K562 (cell line): ENCODE data around the gene RBP3. TPM values are rescaled to one million over a fixed set of nuclear protein-coding genes. Genes with fewer than 3 reads are reported as not detected.

Source experiments
- ATAC-seq: fragments of 200-7000 bp; cut with Tn5 transposase; 3 replicates; pipeline ENCODE4 v1.9.1; 2020; ENCODE audit warnings: moderate library complexity
- BruUV-seq: library from RNA; stranded (reverse); fragments of 400-500 nt; replicated peaks from 2 replicates; lab custom pipeline; 2021; lab: Mats Ljungman, UMichigan
- CTCF ChIA-PET: fragments of 300-600 bp; formaldehyde crosslinking; extraction: SDS; loops from one replicate; lab custom pipeline; 2021; ENCODE audit warnings: low intra/inter-chr PET ratio; lab: Yijun Ruan, JAX
- POLR2A ChIA-PET: fragments of 300-600, 350-650 bp; sonication (Branson Sonifier 250); formaldehyde crosslinking; extraction: SDS; loops from one replicate; lab custom pipeline; 2021; ENCODE audit warnings: antibody characterized with exemption, inconsistent platforms; lab: Yijun Ruan, JAX
- DNase-seq, 4 experiments: peaks; one replicate each; pipeline versions ENCODE4 v3.0.0 to v3.0.0-alpha.2; 2011 to 2018; ENCODE audit warnings: low spot score in 3 of 4, mixed read lengths in 3 of 4; ENCODE audit errors: extremely low read depth in 1 of 4
- FAIRE-seq: peaks from 2 replicates; lab custom pipeline; 2011; peaks lifted over from hg19 to GRCh38; lab: Jason Lieb, UNC
- H2AFZ ChIP-seq: 2 replicates; pipeline ENCODE4 v1.6.0; 2011; ENCODE audit warnings: low read depth, low read length, control low read depth, inconsistent platforms
- H3K27ac ChIP-seq: fragments of 200-600 bp; 3 replicates; pipeline ENCODE4 v1.8.0; 2011; ENCODE audit warnings: low read depth, mild to moderate bottlenecking, control low read depth, inconsistent platforms, low read length, moderate library complexity, mixed read lengths; ENCODE audit errors: extremely low read depth
- H3K27me3 ChIP-seq, 2 experiments: fragments of 300-600 bp in 1 of 2; 2 replicates in 1 of 2; 3 replicates in 1 of 2; pipeline versions ENCODE4 v1.6.0 to v1.8.0; 2011; ENCODE audit warnings: inconsistent platforms in 2 of 2, low read length in 2 of 2, mild to moderate bottlenecking in 1 of 2, mixed read lengths in 1 of 2, moderate library complexity in 1 of 2; ENCODE audit not compliant: control insufficient read depth in 2 of 2, insufficient read depth in 2 of 2
- H3K36me3 ChIP-seq: fragments of 300-600 bp; 3 replicates; pipeline ENCODE4 v1.8.0; 2011; ENCODE audit warnings: mild to moderate bottlenecking, low read length, inconsistent platforms; ENCODE audit not compliant: control insufficient read depth, insufficient read depth
- H3K4me1 ChIP-seq, 2 experiments: fragments of 200-600 bp in 1 of 2; replicated peaks in 1 of 2; 2 replicates in 1 of 2; 3 replicates in 1 of 2; pipeline versions ENCODE4 v1.5.1 to v1.8.0; 2011; ENCODE audit warnings: inconsistent platforms in 2 of 2, low read length in 2 of 2, mild to moderate bottlenecking in 1 of 2, mixed read lengths in 1 of 2, moderate library complexity in 1 of 2; ENCODE audit not compliant: control insufficient read depth in 2 of 2, insufficient read depth in 2 of 2
- H3K4me2 ChIP-seq: 2 replicates; pipeline ENCODE4 v1.6.1; 2011; ENCODE audit warnings: low read length, control low read depth, inconsistent platforms, mixed read lengths; ENCODE audit not compliant: insufficient read depth
- H3K4me3 ChIP-seq: fragments of 200-600 bp; sonication (generic), shearing (Covaris generic); 2 replicates; pipeline ENCODE4 v1.5.1; 2016; ENCODE audit warnings: control low read depth, inconsistent platforms
- H3K79me2 ChIP-seq: fragments of 200-600 bp; 3 replicates; pipeline ENCODE4 v1.8.0; 2011; ENCODE audit warnings: low read length, inconsistent platforms; ENCODE audit not compliant: control insufficient read depth, insufficient read depth
- H3K9ac ChIP-seq, 2 experiments: 2 replicates each; pipeline versions ENCODE4 v1.6.0 to v1.6.1; 2011; ENCODE audit warnings: low read depth in 2 of 2, low read length in 2 of 2, control low read depth in 1 of 2, inconsistent platforms in 1 of 2, mild to moderate bottlenecking in 1 of 2, mixed read lengths in 1 of 2; ENCODE audit not compliant: insufficient read depth in 1 of 2
- H3K9me1 ChIP-seq: one replicate; pipeline ENCODE4 v1.6.0; 2011; ENCODE audit warnings: inconsistent platforms, mild to moderate bottlenecking, low read length, moderate library complexity; ENCODE audit not compliant: control insufficient read depth, insufficient read depth
- H3K9me3 ChIP-seq: replicated peaks from 2 replicates; pipeline ENCODE4 v1.5.1; 2011; ENCODE audit warnings: low read depth, low read length, inconsistent platforms; ENCODE audit not compliant: control insufficient read depth, insufficient read depth
- H4K20me1 ChIP-seq: replicated peaks from 2 replicates; pipeline ENCODE4 v1.6.1; 2011; ENCODE audit warnings: low read length, inconsistent platforms, mixed read lengths; ENCODE audit not compliant: control insufficient read depth, insufficient read depth
- CBFA2T2 ChIP-seq: fragments of 450-650 bp; conservative IDR thresholded peaks from 2 replicates; pipeline ENCODE4 v1.6.1; 2017; ENCODE audit warnings: mild to moderate bottlenecking
- CC2D1A ChIP-seq: fragments of 450-650 bp; IDR thresholded peaks from 2 replicates; pipeline ENCODE4 v1.6.1; 2017; ENCODE audit warnings: mild to moderate bottlenecking
- CREM ChIP-seq: IDR thresholded peaks from 2 replicates; pipeline ENCODE4 v1.6.1; 2014; ENCODE audit warnings: antibody characterized with exemption, low read depth
- HOMEZ ChIP-seq: fragments of 250-450 bp; sonication (Bioruptor Pico); IDR thresholded peaks from 2 replicates; pipeline ENCODE4 v1.4.0; 2020; ENCODE audit warnings: mild to moderate bottlenecking, moderate library complexity
- JUN ChIP-seq, 2 experiments: sonication (generic) in 1 of 2; formaldehyde crosslinking in 1 of 2; IDR thresholded peaks; 2 replicates each; pipeline versions ENCODE4 v1.6.1 to v1.8.0; 2012 to 2022; ENCODE audit warnings: borderline replicate concordance in 2 of 2, mild to moderate bottlenecking in 2 of 2, improper control_type of control experiment in 1 of 2, low read depth in 1 of 2, low read length in 1 of 2, missing genetic modification reagents in 1 of 2
- KLF16 ChIP-seq: IDR thresholded peaks from 2 replicates; pipeline ENCODE4 v1.6.1; 2016; ENCODE audit warnings: antibody characterized with exemption
- KLF6 ChIP-seq: fragments of 250-450 bp; sonication (Bioruptor Pico); IDR thresholded peaks from 2 replicates; pipeline ENCODE4 v1.4.0; 2020; ENCODE audit warnings: mild to moderate bottlenecking, moderate library complexity, borderline replicate concordance
- OTX1 ChIP-seq: fragments of 450-650 bp; formaldehyde crosslinking; IDR thresholded peaks from 2 replicates; pipeline ENCODE4 v1.4.0; 2022; ENCODE audit warnings: mild to moderate bottlenecking
- PTTG1 ChIP-seq: fragments of 450-650 bp; IDR thresholded peaks from 2 replicates; pipeline ENCODE4 v1.6.1; 2016; ENCODE audit warnings: low read depth, mild to moderate bottlenecking, missing genetic modification characterization, missing compliant biosample characterization
- RAD21 ChIP-seq, 2 experiments: fragments of 250-450 bp in 1 of 2; fragments of 450-650 bp in 1 of 2; sonication (Bioruptor Pico) in 1 of 2; formaldehyde crosslinking in 1 of 2; IDR thresholded peaks in 1 of 2; conservative IDR thresholded peaks in 1 of 2; 2 replicates each; pipeline versions ENCODE4 v1.4.0 to v1.8.0; 2020 to 2022; ENCODE audit warnings: mild to moderate bottlenecking in 2 of 2, moderate library complexity in 1 of 2
- SAFB ChIP-seq: fragments of 200-400 bp; formaldehyde crosslinking; IDR thresholded peaks from 2 replicates; pipeline ENCODE4 v1.6.1; 2017; ENCODE audit warnings: low read depth, low read length, borderline replicate concordance
- SUPT5H ChIP-seq: fragments of 450-650 bp; IDR thresholded peaks from 2 replicates; pipeline ENCODE4 v1.6.1; 2016
- WGBS: fragments of 100-300 bp; shearing (Covaris generic); methylation state at CpG from one replicate; pipeline ENCODE4 v1.1.6; 2016; ENCODE audit warnings: low coverage, mixed read lengths; ENCODE audit not compliant: insufficient coverage; ENCODE audit errors: missing lambda C conversion rate; 5-methylcytosine and 5-hydroxymethylcytosine counted together
- in situ Hi-C: fragments of 300-500 bp; cut with MboI; formaldehyde crosslinking; loops from 4 replicates; pipeline ENCODE4 v1.15.0; 2018; ENCODE audit warnings: inconsistent platforms, mixed read lengths
- intact Hi-C: fragments of 100-400 bp; cut with micrococcal nuclease; formaldehyde crosslinking; loops from 2 replicates; pipeline ENCODE4 v1.14.2; 2022
- polyA plus RNA-seq, 8 experiments: library from polyadenylated mRNA; depleted of rRNA in 4 of 8; stranded (reverse) in 5 of 8; unstranded in 3 of 8; fragments of >200 nt; fragmentation: Nextera tagmentation in 2 of 8; fragmentation: Illumina TruSeq in 1 of 8; extraction: Ambion mirVana in 2 of 8; extraction: Trizol in 1 of 8; gene quantifications; 2 replicates each; pipeline versions ENCODE4 v1.2.1 to v1.2.3, GENCODE V29; 2011 to 2014; ENCODE audit warnings: inconsistent platforms in 1 of 8, missing spikeins in 1 of 8
- total RNA-seq, 7 experiments: library from RNA; depleted of rRNA in 6 of 7; stranded (reverse); fragments of >200 nt in 6 of 7; fragmentation: Illumina TruSeq in 2 of 7; extraction: Trizol in 2 of 7; gene quantifications; 2 replicates each; pipeline versions ENCODE4 v1.2.1 to v1.2.3, GENCODE V29; 2011 to 2021; ENCODE audit warnings: low replicate concordance in 1 of 7
- TF ChIP-seq, protein P1 (sequence below): fragments of 250-450 bp; sonication (Bioruptor Pico); IDR thresholded peaks from 2 replicates; pipeline ENCODE4 v1.4.0; 2020; ENCODE audit warnings: mild to moderate bottlenecking

RBP3 gene
- total and polyA plus RNA-seq, 9 of the 15 experiments (the other 6 are each of a cell fraction or from before 2014, with no cell fraction given), result not detected

DNA sequence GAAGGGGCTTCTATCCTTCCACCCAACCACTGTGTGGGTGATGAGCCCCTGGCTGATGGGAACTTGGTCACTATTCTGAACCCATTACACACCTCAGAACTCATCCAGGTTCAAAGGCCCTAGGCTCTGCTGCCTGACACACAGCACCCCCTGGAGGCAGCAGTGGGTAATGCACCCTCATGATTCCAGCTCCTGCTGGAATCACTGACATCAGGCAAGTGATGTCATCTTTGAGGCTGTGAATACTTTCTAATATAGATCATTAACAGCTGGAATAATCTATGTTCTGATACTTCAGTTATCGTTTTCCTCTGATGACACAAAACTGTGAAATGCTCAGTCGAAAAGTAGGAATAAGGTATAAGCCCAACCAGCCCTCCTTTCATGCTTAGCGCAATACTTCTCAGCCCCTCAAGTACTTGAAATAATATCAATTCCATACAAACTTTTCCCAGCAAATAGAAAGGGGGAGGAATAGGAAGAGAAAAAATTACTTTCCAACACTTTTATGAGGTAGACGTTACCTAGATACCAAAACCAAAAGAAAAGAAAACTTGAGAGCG lies 7.5 kb upstream of the RBP3 start:
- ChIA-PET POLR2A (interaction anchor here (0.8 to 1.0 kb wide), 3 partner anchors 10 to 17 kb away, joined by 3 read pairs; no protein-coding TSS in a partner anchor), CTCF (interaction anchor here (0.8 to 2.8 kb wide), 6 partner anchors 29 to 348 kb away, joined by 3 to 31 read pairs (median 8); no protein-coding TSS in a partner anchor)
- Histone ChIP-seq H3K27me3 (peaks cover 8 to 9% of the 10 kb centered on the region in 2 experiments; a peak in 4 of 5 replicates), H3K4me3 (no peak overlapping the region), H3K9me3 (no peaks in the 10 kb centered on the region), H3K9ac (no peak overlapping the region), H3K9me1 (no peaks in the 10 kb centered on the region), H3K79me2 (no peaks in the 10 kb centered on the region), H3K27ac (no peak overlapping the region), H3K36me3 (no peaks in the 10 kb centered on the region), H4K20me1 (no peaks in the 10 kb centered on the region), H3K4me1 (peaks cover 8 to 23% of the 10 kb centered on the region in 2 experiments), H2AFZ (peak overlapping the region; percentile 75; the same call in 1 of the 2 replicates), H3K4me2 (no peak overlapping the region)
- no TSS peak for BruUV-seq
- no peak for FAIRE-seq
- DNase-seq, result peak; percentile 83 to 91 (median 88)
- in situ Hi-C loops (no loop called here), intact Hi-C loops (loop anchor here (1.0 to 5.0 kb wide), 3 partner anchors 78 to 316 kb away; no protein-coding TSS in a partner anchor)
- ATAC-seq, result peak; percentile 76
- WGBS, result 36% methylated on average over 5 of the region's 5 CpGs
- TF ChIP-seq JUN (IDR thresholded peaks at IDR 0.05; ENCODE audit: borderline replicate concordance, low read depth, low read length), result peak; percentile 55; the same call in 1 of the 2 replicates
- no peak for TF ChIP-seq JUN (CRISPR knock-in tag; IDR thresholded peaks at IDR 0.05; ENCODE audit: borderline replicate concordance)
- no peak for TF ChIP-seq HOMEZ
- TF ChIP-seq PTTG1, result no peak
- no peak for TF ChIP-seq SUPT5H
- TF ChIP-seq KLF16, result peak; percentile 72; the same call in 1 of the 2 replicates
- peak; percentile 44; the same call in 1 of the 2 replicates for TF ChIP-seq CREM
- TF ChIP-seq KLF6 (CRISPR knock-in tag), result no peak
- TF ChIP-seq CBFA2T2, result no peak
- TF ChIP-seq OTX1 (CRISPR knock-in tag), result no peak
- peak; percentile 91 to 97 for TF ChIP-seq RAD21 (CRISPR knock-in tag; conservative IDR thresholded peaks at IDR 0.05 in 1 of 2, IDR thresholded peaks at IDR 0.05 in 1 of 2)
- TF ChIP-seq, protein P1, sequence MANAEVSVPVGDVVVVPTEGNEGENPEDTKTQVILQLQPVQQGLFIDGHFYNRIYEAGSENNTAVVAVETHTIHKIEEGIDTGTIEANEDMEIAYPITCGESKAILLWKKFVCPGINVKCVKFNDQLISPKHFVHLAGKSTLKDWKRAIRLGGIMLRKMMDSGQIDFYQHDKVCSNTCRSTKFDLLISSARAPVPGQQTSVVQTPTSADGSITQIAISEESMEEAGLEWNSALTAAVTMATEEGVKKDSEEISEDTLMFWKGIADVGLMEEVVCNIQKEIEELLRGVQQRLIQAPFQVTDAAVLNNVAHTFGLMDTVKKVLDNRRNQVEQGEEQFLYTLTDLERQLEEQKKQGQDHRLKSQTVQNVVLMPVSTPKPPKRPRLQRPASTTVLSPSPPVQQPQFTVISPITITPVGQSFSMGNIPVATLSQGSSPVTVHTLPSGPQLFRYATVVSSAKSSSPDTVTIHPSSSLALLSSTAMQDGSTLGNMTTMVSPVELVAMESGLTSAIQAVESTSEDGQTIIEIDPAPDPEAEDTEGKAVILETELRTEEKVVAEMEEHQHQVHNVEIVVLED (CRISPR knock-in tag), result no peak
- TF ChIP-seq CC2D1A, result peak; percentile 51; the same call in 1 of the 2 replicates
- no peak for TF ChIP-seq SAFB
